Measurements from ENCODE around the gene TMBIM1.

DNA sequence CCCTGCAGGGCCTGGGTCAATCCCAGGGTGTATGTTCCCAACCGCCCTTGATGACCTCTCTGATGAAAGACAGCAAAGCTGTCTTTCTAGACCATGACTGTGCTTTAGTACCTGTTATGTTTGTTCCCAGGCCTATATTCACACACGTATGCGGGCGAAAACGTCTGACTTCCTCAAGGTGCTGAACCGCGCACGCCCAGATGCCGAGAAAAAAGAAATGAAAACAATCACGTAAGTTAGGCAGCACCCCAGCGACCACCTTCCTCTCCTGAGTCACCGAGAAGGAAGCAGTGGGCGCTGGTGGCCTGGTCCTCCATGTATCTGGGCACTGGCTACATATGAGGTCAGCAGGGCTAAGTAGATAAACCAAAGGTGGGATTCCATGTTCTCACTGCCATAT is 42.6 kb downstream of the TMBIM1 start:
- TF ChIP-seq, protein P1, sequence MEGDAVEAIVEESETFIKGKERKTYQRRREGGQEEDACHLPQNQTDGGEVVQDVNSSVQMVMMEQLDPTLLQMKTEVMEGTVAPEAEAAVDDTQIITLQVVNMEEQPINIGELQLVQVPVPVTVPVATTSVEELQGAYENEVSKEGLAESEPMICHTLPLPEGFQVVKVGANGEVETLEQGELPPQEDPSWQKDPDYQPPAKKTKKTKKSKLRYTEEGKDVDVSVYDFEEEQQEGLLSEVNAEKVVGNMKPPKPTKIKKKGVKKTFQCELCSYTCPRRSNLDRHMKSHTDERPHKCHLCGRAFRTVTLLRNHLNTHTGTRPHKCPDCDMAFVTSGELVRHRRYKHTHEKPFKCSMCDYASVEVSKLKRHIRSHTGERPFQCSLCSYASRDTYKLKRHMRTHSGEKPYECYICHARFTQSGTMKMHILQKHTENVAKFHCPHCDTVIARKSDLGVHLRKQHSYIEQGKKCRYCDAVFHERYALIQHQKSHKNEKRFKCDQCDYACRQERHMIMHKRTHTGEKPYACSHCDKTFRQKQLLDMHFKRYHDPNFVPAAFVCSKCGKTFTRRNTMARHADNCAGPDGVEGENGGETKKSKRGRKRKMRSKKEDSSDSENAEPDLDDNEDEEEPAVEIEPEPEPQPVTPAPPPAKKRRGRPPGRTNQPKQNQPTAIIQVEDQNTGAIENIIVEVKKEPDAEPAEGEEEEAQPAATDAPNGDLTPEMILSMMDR (IDR thresholded peaks at IDR 0.05; ENCODE audit: low read depth, low read length) = no peak
- TF ChIP-seq, protein P2, sequence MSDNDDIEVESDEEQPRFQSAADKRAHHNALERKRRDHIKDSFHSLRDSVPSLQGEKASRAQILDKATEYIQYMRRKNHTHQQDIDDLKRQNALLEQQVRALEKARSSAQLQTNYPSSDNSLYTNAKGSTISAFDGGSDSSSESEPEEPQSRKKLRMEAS (IDR thresholded peaks at IDR 0.05; ENCODE audit: low read depth, low read length) = no peak

Data from NB4 (cell line).